ENCODE measurements around the gene PTDSS2.

GRCh38 chr11:412641-413119, 37.4 kb upstream of the PTDSS2 start:
- TF ChIP-seq, protein P1, sequence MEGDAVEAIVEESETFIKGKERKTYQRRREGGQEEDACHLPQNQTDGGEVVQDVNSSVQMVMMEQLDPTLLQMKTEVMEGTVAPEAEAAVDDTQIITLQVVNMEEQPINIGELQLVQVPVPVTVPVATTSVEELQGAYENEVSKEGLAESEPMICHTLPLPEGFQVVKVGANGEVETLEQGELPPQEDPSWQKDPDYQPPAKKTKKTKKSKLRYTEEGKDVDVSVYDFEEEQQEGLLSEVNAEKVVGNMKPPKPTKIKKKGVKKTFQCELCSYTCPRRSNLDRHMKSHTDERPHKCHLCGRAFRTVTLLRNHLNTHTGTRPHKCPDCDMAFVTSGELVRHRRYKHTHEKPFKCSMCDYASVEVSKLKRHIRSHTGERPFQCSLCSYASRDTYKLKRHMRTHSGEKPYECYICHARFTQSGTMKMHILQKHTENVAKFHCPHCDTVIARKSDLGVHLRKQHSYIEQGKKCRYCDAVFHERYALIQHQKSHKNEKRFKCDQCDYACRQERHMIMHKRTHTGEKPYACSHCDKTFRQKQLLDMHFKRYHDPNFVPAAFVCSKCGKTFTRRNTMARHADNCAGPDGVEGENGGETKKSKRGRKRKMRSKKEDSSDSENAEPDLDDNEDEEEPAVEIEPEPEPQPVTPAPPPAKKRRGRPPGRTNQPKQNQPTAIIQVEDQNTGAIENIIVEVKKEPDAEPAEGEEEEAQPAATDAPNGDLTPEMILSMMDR (IDR thresholded peaks at IDR 0.05) = no peak
- TF ChIP-seq RELA (CRISPR knock-in tag; IDR thresholded peaks at IDR 0.05; ENCODE audit: borderline replicate concordance) = no peak
- no peak for TF ChIP-seq MLX (CRISPR knock-in tag; IDR thresholded peaks at IDR 0.05)
- TF ChIP-seq TCF7 (CRISPR knock-in tag; IDR thresholded peaks at IDR 0.05; ENCODE audit: low read depth) = no peak
- no peak for TF ChIP-seq CREM (CRISPR knock-in tag; IDR thresholded peaks at IDR 0.05)
- no peak for TF ChIP-seq AR (CRISPR knock-in tag; IDR thresholded peaks at IDR 0.05)
- TF ChIP-seq NR2C2 (CRISPR knock-in tag; IDR thresholded peaks at IDR 0.05) = no peak
- no peak for TF ChIP-seq ETV6 (CRISPR knock-in tag; IDR thresholded peaks at IDR 0.05)
- TF ChIP-seq, protein P2, sequence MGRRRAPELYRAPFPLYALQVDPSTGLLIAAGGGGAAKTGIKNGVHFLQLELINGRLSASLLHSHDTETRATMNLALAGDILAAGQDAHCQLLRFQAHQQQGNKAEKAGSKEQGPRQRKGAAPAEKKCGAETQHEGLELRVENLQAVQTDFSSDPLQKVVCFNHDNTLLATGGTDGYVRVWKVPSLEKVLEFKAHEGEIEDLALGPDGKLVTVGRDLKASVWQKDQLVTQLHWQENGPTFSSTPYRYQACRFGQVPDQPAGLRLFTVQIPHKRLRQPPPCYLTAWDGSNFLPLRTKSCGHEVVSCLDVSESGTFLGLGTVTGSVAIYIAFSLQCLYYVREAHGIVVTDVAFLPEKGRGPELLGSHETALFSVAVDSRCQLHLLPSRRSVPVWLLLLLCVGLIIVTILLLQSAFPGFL (CRISPR knock-in tag; IDR thresholded peaks at IDR 0.05; ENCODE audit: borderline replicate concordance) = no peak
